ENCODE data around the gene CCDC120. TPM values are rescaled to one million over a fixed set of nuclear protein-coding genes. Genes with fewer than 3 reads are reported as not detected.

Gene CCDC120
- total RNA-seq, 1 experiment from 2014 or later, result 15.2 TPM

DNA sequence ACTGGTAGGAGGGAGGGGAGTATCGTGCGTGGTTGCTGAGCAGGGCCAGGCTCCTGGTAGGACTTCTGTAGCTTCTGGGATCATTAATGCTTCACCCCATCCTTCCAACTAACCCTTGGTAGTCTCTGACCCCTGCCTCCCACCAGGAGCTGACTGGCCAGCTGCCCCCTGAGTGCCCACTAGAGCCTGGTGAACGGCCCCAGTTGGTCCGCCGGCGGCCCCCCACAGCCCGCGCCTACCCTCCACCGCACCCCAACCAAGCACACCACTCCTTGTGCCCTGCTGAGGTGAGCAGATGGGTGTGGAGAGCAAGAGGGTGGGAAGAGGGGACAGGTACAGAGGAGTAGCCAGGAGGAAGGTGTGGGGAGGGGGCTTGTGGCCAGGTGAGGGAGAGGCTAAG is 4.9 kb downstream of the CCDC120 start:
- no peak for TF ChIP-seq CREM (CRISPR knock-in tag; IDR thresholded peaks at IDR 0.05)
- ChIA-PET CTCF (no interaction called here), POLR2A (no interaction called here)
- H3K4me3 Mint-ChIP-seq, result no peak overlapping the region
- DNase-seq (ENCODE audit: low spot score) (no peak), ATAC-seq (no peak)
- no peaks in the 10 kb centered on the region for H3K4me1 Mint-ChIP-seq
- H3K27me3 Mint-ChIP-seq (ENCODE audit: low read depth), result no peaks in the 10 kb centered on the region
- peaks cover 2% of the 10 kb centered on the region; the same call in 1 of the 2 replicates for H3K36me3 Mint-ChIP-seq
- no peaks in the 10 kb centered on the region for H3K9me3 Mint-ChIP-seq
- H3K27ac Mint-ChIP-seq, result no peak overlapping the region

DNA sequence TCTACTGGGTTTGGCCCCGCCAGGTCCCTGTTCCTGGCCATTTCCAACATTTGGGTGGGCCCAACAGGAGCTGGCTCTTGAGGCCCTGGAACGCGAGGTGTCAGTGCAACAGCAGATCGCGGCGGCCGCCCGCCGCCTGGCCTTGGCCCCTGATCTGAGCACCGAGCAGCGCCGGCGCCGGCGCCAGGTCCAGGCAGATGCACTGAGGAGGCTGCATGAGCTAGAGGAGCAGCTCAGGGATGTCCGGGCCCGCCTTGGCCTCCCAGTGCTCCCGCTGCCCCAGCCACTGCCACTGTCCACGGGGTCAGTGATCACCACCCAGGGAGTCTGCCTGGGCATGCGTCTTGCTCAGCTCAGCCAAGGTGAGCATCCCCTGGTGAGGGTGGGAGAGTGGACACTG is 5.5 kb downstream of the CCDC120 start:
- ATAC-seq (no peak), DNase-seq (ENCODE audit: low spot score) (no peak)
- TF ChIP-seq, protein P1, sequence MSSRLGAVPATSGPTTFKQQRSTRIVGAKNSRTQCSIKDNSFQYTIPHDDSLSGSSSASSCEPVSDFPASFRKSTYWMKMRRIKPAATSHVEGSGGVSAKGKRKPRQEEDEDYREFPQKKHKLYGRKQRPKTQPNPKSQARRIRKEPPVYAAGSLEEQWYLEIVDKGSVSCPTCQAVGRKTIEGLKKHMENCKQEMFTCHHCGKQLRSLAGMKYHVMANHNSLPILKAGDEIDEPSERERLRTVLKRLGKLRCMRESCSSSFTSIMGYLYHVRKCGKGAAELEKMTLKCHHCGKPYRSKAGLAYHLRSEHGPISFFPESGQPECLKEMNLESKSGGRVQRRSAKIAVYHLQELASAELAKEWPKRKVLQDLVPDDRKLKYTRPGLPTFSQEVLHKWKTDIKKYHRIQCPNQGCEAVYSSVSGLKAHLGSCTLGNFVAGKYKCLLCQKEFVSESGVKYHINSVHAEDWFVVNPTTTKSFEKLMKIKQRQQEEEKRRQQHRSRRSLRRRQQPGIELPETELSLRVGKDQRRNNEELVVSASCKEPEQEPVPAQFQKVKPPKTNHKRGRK (CRISPR knock-in tag; IDR thresholded peaks at IDR 0.05; ENCODE audit: borderline replicate concordance), result no peak
- no peak for TF ChIP-seq ZNF138 (CRISPR knock-in tag; conservative IDR thresholded peaks at IDR 0.05)
- TF ChIP-seq, protein P2, sequence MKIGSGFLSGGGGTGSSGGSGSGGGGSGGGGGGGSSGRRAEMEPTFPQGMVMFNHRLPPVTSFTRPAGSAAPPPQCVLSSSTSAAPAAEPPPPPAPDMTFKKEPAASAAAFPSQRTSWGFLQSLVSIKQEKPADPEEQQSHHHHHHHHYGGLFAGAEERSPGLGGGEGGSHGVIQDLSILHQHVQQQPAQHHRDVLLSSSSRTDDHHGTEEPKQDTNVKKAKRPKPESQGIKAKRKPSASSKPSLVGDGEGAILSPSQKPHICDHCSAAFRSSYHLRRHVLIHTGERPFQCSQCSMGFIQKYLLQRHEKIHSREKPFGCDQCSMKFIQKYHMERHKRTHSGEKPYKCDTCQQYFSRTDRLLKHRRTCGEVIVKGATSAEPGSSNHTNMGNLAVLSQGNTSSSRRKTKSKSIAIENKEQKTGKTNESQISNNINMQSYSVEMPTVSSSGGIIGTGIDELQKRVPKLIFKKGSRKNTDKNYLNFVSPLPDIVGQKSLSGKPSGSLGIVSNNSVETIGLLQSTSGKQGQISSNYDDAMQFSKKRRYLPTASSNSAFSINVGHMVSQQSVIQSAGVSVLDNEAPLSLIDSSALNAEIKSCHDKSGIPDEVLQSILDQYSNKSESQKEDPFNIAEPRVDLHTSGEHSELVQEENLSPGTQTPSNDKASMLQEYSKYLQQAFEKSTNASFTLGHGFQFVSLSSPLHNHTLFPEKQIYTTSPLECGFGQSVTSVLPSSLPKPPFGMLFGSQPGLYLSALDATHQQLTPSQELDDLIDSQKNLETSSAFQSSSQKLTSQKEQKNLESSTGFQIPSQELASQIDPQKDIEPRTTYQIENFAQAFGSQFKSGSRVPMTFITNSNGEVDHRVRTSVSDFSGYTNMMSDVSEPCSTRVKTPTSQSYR (CRISPR knock-in tag; IDR thresholded peaks at IDR 0.05), result no peak
- TF ChIP-seq, protein P3, sequence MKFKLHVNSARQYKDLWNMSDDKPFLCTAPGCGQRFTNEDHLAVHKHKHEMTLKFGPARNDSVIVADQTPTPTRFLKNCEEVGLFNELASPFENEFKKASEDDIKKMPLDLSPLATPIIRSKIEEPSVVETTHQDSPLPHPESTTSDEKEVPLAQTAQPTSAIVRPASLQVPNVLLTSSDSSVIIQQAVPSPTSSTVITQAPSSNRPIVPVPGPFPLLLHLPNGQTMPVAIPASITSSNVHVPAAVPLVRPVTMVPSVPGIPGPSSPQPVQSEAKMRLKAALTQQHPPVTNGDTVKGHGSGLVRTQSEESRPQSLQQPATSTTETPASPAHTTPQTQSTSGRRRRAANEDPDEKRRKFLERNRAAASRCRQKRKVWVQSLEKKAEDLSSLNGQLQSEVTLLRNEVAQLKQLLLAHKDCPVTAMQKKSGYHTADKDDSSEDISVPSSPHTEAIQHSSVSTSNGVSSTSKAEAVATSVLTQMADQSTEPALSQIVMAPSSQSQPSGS (CRISPR knock-in tag; IDR thresholded peaks at IDR 0.05; ENCODE audit: borderline replicate concordance, low read depth), result no peak
- no peak for TF ChIP-seq NFYB (CRISPR knock-in tag; conservative IDR thresholded peaks at IDR 0.05; ENCODE audit: low read depth)
- no peak for TF ChIP-seq ETV6 (CRISPR knock-in tag; IDR thresholded peaks at IDR 0.05)
- no peak for TF ChIP-seq ZNF263 (CRISPR knock-in tag; IDR thresholded peaks at IDR 0.05; ENCODE audit: low read depth)
- TF ChIP-seq JUN (CRISPR knock-in tag; IDR thresholded peaks at IDR 0.05), result no peak
- TF ChIP-seq, protein P4, sequence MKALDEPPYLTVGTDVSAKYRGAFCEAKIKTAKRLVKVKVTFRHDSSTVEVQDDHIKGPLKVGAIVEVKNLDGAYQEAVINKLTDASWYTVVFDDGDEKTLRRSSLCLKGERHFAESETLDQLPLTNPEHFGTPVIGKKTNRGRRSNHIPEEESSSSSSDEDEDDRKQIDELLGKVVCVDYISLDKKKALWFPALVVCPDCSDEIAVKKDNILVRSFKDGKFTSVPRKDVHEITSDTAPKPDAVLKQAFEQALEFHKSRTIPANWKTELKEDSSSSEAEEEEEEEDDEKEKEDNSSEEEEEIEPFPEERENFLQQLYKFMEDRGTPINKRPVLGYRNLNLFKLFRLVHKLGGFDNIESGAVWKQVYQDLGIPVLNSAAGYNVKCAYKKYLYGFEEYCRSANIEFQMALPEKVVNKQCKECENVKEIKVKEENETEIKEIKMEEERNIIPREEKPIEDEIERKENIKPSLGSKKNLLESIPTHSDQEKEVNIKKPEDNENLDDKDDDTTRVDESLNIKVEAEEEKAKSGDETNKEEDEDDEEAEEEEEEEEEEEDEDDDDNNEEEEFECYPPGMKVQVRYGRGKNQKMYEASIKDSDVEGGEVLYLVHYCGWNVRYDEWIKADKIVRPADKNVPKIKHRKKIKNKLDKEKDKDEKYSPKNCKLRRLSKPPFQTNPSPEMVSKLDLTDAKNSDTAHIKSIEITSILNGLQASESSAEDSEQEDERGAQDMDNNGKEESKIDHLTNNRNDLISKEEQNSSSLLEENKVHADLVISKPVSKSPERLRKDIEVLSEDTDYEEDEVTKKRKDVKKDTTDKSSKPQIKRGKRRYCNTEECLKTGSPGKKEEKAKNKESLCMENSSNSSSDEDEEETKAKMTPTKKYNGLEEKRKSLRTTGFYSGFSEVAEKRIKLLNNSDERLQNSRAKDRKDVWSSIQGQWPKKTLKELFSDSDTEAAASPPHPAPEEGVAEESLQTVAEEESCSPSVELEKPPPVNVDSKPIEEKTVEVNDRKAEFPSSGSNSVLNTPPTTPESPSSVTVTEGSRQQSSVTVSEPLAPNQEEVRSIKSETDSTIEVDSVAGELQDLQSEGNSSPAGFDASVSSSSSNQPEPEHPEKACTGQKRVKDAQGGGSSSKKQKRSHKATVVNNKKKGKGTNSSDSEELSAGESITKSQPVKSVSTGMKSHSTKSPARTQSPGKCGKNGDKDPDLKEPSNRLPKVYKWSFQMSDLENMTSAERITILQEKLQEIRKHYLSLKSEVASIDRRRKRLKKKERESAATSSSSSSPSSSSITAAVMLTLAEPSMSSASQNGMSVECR (CRISPR knock-in tag; IDR thresholded peaks at IDR 0.05; ENCODE audit: borderline replicate concordance), result no peak
- no peak for TF ChIP-seq PRRX2 (CRISPR knock-in tag; IDR thresholded peaks at IDR 0.05)
- TF ChIP-seq, protein P5, sequence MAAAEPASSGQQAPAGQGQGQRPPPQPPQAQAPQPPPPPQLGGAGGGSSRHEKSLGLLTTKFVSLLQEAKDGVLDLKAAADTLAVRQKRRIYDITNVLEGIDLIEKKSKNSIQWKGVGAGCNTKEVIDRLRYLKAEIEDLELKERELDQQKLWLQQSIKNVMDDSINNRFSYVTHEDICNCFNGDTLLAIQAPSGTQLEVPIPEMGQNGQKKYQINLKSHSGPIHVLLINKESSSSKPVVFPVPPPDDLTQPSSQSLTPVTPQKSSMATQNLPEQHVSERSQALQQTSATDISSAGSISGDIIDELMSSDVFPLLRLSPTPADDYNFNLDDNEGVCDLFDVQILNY (CRISPR knock-in tag; IDR thresholded peaks at IDR 0.05), result no peak
- ChIA-PET POLR2A (no interaction called here), CTCF (no interaction called here)
- H3K27ac Mint-ChIP-seq, result no peak overlapping the region
- H3K36me3 Mint-ChIP-seq, result peaks cover 2% of the 10 kb centered on the region; the same call in 1 of the 2 replicates
- no peaks in the 10 kb centered on the region for H3K9me3 Mint-ChIP-seq
- no peak overlapping the region for H3K4me3 Mint-ChIP-seq
- H3K27me3 Mint-ChIP-seq (ENCODE audit: low read depth), result no peaks in the 10 kb centered on the region
- no peaks in the 10 kb centered on the region for H3K4me1 Mint-ChIP-seq
